Activated T-helper 17 cell treated with anti-CD3 and anti-CD28 coated beads, Interleukin-2, amount 50 U/mL, for 72 hours (primary cell): Measurements from ENCODE around the gene WDFY2. TPM values are rescaled to one million over a fixed set of nuclear protein-coding genes. Genes with fewer than 3 reads are reported as not detected.
"Not testable (repeated sequence)": the region's sequence is repeated elsewhere in the genome, so short reads cannot be mapped to it uniquely, and the experiment has no call there.

Experiments
- ATAC-seq: fragments of 150-1000 bp; cut with Tn5 transposase; replicated peaks from 2 replicates; pipeline ENCODE4 v1.10.0; 2021; ENCODE audit warnings: mild to moderate bottlenecking, moderate library complexity
- H3K27ac Mint-ChIP-seq: one replicate; pipeline ENCODE4 v1.8.0; 2022; ENCODE audit warnings: mixed read lengths
- H3K27me3 Mint-ChIP-seq: one replicate; pipeline ENCODE4 v1.8.0; 2022; ENCODE audit warnings: mixed read lengths
- H3K36me3 Mint-ChIP-seq: one replicate; pipeline ENCODE4 v1.8.0; 2022; ENCODE audit warnings: low read depth, mild to moderate bottlenecking, mixed read lengths
- H3K4me1 Mint-ChIP-seq: one replicate; pipeline ENCODE4 v1.8.0; 2022; ENCODE audit warnings: mixed read lengths
- H3K4me3 Mint-ChIP-seq: one replicate; pipeline ENCODE4 v1.8.0; 2022; ENCODE audit warnings: mild to moderate bottlenecking, mixed read lengths
- H3K9me3 Mint-ChIP-seq: one replicate; pipeline ENCODE4 v1.8.0; 2022; ENCODE audit warnings: mixed read lengths
- total RNA-seq, 2 donors: library from RNA; stranded (reverse); gene quantifications; one replicate each; pipeline ENCODE4 v1.2.3, GENCODE V29; 2022

The WDFY2 gene, protein sequence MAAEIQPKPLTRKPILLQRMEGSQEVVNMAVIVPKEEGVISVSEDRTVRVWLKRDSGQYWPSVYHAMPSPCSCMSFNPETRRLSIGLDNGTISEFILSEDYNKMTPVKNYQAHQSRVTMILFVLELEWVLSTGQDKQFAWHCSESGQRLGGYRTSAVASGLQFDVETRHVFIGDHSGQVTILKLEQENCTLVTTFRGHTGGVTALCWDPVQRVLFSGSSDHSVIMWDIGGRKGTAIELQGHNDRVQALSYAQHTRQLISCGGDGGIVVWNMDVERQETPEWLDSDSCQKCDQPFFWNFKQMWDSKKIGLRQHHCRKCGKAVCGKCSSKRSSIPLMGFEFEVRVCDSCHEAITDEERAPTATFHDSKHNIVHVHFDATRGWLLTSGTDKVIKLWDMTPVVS
- total RNA-seq = 10 to 100 TPM; 16.8 to 31.5 TPM

- H3K36me3 Mint-ChIP-seq = peaks cover 9% of the 10 kb centered on the region
- peaks cover under 1% of the 10 kb centered on the region for H3K9me3 Mint-ChIP-seq
These were observed at the start of gene WDFY2 for GRCh38 chr13:51583875-51584730. Gene WDFY2, plus strand, starts transcription at chr13:51584462. Its CDS starts 226 bp downstream, at chr13:51584688.

DNA sequence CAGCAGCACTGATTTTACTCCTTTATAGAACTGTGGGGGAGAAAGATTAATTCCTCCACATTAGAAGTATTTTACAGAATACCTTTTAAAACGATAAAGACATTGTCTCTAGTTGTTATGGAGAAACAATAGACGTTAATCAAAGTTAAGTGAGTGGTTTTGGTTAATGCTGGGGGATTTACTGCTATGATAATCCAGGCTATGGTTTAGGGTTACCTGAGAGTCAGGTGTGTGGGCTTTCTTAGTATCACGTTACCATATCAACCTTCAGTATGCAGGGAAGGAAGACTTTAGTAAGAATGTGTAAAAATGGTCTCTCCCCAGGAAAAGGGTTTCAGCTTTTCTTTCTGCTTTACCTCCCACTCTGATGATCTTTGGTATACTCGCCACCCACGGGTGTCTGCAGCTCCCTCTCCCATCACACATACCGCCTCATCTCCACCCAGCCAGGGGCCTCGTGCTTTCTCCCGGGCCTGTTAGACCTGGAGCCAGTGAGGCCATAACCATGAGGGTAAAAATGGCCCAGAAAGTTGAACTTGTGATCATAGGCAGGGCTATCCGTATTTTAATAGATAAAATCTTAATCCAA is 45.6 kb upstream of the WDFY2 start:
- no peaks in the 10 kb centered on the region for H3K9me3 Mint-ChIP-seq
- H3K27me3 Mint-ChIP-seq = no peaks in the 10 kb centered on the region

More at GRCh38 chr13:51583875-51584730, at the start of gene WDFY2:
- Mint-ChIP-seq H3K27ac (peak within 1 kb of the TSS; percentile 99), H3K4me3 (peak within 1 kb of the TSS; percentile 100), H3K27me3 (no peaks in the 10 kb centered on the region), H3K4me1 (peaks cover 26% of the 10 kb centered on the region)
- ATAC-seq = peak; percentile 80

GRCh38 chr13:51539887-51540286 is 44.4 kb upstream of the WDFY2 start:
- Mint-ChIP-seq H3K4me3 (no peak overlapping the region), H3K27ac (peak overlapping the region; percentile 86), H3K27me3 (no peaks in the 10 kb centered on the region), H3K36me3 (no peaks in the 10 kb centered on the region), H3K9me3 (no peaks in the 10 kb centered on the region), H3K4me1 (peaks cover 10% of the 10 kb centered on the region)
- no peak for ATAC-seq

More for the DNA sequence above, 45.6 kb upstream of the WDFY2 start:
- Mint-ChIP-seq H3K4me1 (peaks cover 20% of the 10 kb centered on the region), H3K27ac (peak overlapping the region; percentile 20), H3K4me3 (no peak overlapping the region), H3K36me3 (no peaks in the 10 kb centered on the region)
- peak; percentile 43 for ATAC-seq

DNA sequence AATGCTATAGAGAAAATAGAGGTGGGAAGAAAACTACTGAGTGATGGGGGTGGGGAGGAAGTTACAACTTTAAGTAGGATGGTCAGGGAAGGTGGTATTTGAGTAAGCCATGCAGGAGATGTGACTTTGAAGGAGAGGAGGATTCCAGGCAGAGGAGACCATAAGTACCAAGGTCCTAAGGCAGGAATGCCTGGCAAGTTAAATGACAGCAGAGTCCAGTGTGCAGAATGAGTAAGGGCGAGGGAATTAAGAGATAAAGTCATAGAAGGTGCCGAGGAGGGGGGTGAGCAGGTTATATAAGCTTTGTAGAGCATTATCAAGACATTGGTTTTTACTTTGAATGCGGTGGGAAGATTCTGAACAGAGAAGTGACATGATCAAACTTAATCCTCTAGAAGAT is 43.2 kb upstream of the WDFY2 start:
- H3K4me1 Mint-ChIP-seq = peaks cover 10% of the 10 kb centered on the region
- no peak overlapping the region for H3K4me3 Mint-ChIP-seq
- no peaks in the 10 kb centered on the region for H3K27me3 Mint-ChIP-seq
- H3K9me3 Mint-ChIP-seq = no peaks in the 10 kb centered on the region
- ATAC-seq = no peak
- H3K36me3 Mint-ChIP-seq = no peaks in the 10 kb centered on the region
- no peak overlapping the region for H3K27ac Mint-ChIP-seq

GRCh38 chr13:51541809-51542258 is 42.4 kb upstream of the WDFY2 start:
- H3K9me3 Mint-ChIP-seq = no peaks in the 10 kb centered on the region
- no peak overlapping the region for H3K27ac Mint-ChIP-seq
- no peaks in the 10 kb centered on the region for H3K27me3 Mint-ChIP-seq
- H3K4me1 Mint-ChIP-seq = peaks cover 10% of the 10 kb centered on the region
- no peak for ATAC-seq
- H3K4me3 Mint-ChIP-seq = no peak overlapping the region
- H3K36me3 Mint-ChIP-seq = no peaks in the 10 kb centered on the region

DNA sequence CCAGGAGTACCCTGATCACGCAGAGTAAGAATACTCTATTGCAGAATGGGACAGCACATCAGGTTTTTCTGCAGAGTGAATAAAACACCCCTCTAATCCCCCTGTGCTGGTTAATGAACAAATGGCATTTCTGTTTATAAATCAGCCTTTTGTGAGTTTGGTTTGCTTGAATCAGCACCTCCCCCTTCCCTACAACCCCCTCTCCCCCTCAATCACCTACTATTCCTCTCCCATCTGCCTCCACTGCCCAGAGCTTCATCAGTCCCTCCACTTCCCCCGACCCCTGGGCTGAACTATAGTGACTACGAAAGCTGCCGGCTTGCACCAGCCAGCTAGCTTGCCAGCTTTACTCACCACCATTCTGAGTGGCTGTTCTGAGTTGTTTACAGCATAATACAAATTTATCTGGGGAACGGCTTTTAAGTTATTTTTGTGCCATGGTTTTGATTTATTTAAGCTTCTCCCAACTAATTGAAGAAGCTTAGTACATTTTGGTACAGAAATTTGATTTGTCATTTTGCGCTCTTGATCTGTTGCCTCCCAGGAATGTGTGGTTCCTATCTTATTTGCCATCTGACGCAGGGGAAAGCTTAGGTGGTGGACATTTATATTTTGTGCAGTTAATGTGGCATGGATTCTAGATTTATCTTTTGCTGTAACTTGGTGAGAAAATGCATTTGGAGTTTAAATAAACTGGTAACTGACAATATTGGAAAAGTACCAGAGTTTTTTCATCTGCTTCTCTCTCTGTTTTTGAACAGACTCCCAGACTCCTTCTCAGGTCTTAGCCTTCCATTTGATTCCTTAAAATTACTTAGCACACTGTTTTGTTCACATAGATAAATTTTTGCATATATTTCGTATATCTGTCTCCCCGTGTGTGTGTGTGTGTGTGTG is 41.7 kb upstream of the WDFY2 start:
- no peak for ATAC-seq
- H3K36me3 Mint-ChIP-seq = no peaks in the 10 kb centered on the region
- peaks cover 10% of the 10 kb centered on the region for H3K4me1 Mint-ChIP-seq
- H3K27me3 Mint-ChIP-seq = no peaks in the 10 kb centered on the region
- H3K4me3 Mint-ChIP-seq = no peak overlapping the region
- H3K9me3 Mint-ChIP-seq = no peaks in the 10 kb centered on the region
- no peak overlapping the region for H3K27ac Mint-ChIP-seq

DNA sequence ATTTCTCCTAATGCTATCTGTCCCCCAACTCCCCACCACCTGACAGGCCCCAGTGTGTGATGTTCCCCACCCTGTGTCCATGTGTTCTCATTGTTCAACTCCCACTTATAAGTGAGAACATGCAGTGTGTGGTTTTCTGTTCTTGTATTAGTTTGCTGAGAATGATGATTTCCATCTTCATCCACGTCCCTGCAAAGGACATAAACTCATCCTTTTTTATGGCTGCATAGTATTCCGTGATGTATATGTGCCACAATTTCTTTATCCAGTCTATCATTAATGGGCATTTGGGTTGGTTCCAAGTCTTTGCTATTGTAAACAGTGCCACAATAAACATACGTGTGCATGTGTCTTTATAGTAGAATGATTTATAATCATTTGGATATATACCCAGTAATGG is 38.8 kb upstream of the WDFY2 start:
- not testable (repeated sequence) for H3K9me3 Mint-ChIP-seq, H3K4me3 Mint-ChIP-seq, H3K36me3 Mint-ChIP-seq, H3K4me1 Mint-ChIP-seq, H3K27me3 Mint-ChIP-seq, H3K27ac Mint-ChIP-seq, ATAC-seq

- no peak for ATAC-seq
- no peak overlapping the region for H3K27ac Mint-ChIP-seq
- no peaks in the 10 kb centered on the region for H3K9me3 Mint-ChIP-seq
- no peaks in the 10 kb centered on the region for H3K27me3 Mint-ChIP-seq
- H3K36me3 Mint-ChIP-seq = no peaks in the 10 kb centered on the region
- no peaks in the 10 kb centered on the region for H3K4me1 Mint-ChIP-seq
- H3K4me3 Mint-ChIP-seq = no peak overlapping the region
These were observed 36.7 kb upstream of the WDFY2 start for GRCh38 chr13:51547425-51548176.

DNA sequence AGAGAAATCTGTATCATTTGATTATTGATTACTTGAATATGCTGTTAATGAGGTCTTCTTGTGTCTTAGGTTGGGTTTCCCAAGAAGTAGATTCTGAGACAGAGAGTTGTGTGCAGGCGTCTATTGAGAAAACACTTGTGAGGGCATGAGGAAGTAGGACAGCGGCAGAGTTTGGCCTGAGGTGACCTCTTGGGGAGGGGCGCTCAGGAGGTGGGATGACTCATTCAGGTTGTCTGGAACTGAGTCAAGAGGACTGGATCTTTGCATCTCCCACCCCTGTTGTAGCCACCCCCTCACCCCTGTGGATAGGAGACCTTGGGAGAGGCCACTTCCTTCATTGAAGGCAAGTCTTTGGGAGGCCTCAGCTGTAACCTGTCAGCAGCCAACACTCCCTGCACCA is 35.2 kb upstream of the WDFY2 start:
- H3K27ac Mint-ChIP-seq = no peak overlapping the region
- ATAC-seq = peak; percentile 78
- no peaks in the 10 kb centered on the region for H3K36me3 Mint-ChIP-seq
- H3K9me3 Mint-ChIP-seq = no peaks in the 10 kb centered on the region
- no peak overlapping the region for H3K4me3 Mint-ChIP-seq
- no peaks in the 10 kb centered on the region for H3K27me3 Mint-ChIP-seq
- no peaks in the 10 kb centered on the region for H3K4me1 Mint-ChIP-seq

DNA sequence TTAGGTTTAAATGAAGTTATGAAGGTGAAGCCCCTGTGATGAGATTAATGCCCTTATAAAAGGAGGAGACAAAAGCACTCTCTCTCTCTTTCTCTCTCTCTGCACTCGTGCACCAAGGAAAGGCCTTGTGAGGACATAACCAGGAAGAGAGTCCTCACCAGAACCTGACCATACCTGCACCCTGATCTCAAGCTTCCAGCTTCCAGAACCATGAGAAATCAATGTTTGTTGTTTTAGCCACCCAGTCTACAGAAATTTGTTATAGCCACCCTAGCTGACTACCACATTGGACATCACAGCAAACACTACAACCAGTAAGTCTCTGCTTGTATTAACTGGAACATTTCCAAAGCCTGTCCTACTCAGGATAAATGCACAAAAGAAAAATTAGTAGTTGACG is 34.7 kb upstream of the WDFY2 start:
- H3K27me3 Mint-ChIP-seq = no peaks in the 10 kb centered on the region
- H3K9me3 Mint-ChIP-seq = no peaks in the 10 kb centered on the region
- ATAC-seq = no peak
- no peak overlapping the region for H3K27ac Mint-ChIP-seq
- H3K4me3 Mint-ChIP-seq = no peak overlapping the region
- no peaks in the 10 kb centered on the region for H3K4me1 Mint-ChIP-seq
- H3K36me3 Mint-ChIP-seq = no peaks in the 10 kb centered on the region

DNA sequence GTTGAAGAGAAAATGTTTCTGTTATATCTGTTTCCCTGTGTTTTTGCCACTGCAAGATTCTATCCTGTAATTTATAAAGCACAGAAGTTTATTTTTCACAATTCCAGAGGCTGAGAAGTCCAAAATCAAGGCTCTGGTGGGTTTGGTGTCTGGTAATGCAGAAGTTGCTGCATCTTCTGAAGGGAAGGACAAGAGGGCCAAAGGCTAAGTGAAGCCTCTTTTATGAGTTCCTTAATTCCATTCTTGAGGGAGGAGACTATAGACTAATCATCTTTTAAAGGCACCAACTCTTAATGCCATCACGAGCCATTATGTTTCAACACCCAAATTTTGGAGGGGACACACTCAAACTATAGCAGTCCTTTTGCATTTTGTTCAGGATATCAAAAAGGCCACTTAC is 34.1 kb upstream of the WDFY2 start:
- Mint-ChIP-seq H3K9me3 (no peaks in the 10 kb centered on the region), H3K27me3 (no peaks in the 10 kb centered on the region), H3K4me1 (no peaks in the 10 kb centered on the region), H3K27ac (no peak overlapping the region), H3K4me3 (no peak overlapping the region), H3K36me3 (no peaks in the 10 kb centered on the region)
- no peak for ATAC-seq

DNA sequence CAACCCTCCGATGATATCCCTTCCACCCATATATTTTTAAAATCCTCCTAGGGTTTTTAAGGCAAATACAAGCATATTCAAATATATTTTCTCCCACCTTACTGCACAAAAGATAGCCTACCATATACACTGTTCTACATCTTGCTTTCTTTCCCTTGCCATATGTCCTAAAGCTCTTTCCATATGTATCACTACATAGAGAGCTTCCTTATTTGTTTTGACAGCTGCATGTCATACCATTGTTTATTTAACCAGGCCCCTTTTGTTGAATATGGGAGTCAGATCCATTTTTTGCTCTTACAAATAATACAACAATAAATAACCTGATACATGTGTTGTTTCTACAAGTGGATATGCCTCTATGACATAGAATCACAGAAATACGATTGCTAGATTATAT is 32.8 kb upstream of the WDFY2 start:
- ATAC-seq = no peak
- Mint-ChIP-seq H3K27ac (no peak overlapping the region), H3K9me3 (no peaks in the 10 kb centered on the region), H3K4me1 (no peaks in the 10 kb centered on the region), H3K4me3 (no peak overlapping the region), H3K36me3 (no peaks in the 10 kb centered on the region), H3K27me3 (peaks cover 1% of the 10 kb centered on the region)

DNA sequence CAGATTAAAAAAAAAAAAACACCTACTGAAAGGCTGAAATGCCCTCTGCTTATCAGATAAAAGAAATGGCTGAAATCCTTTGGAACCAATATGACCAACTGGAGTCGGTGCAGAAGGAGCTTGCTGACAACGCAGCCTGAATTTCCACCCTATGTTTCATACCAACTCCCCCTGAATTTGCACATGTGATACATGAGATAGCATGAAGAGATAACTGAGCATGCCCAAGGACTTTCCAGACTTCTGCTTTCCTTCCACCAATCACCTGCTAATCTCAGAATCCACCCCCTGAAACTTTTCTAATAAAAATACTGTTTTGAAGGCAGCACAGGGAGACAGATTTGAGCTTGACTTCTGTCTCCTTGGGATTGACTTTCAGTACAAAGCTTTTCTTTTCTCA is 32.2 kb upstream of the WDFY2 start:
- Mint-ChIP-seq H3K4me1 (no peaks in the 10 kb centered on the region), H3K9me3 (no peaks in the 10 kb centered on the region), H3K4me3 (no peak overlapping the region), H3K36me3 (no peaks in the 10 kb centered on the region), H3K27ac (no peak overlapping the region), H3K27me3 (peaks cover 4% of the 10 kb centered on the region)
- no peak for ATAC-seq
